IMR-90 (cell line): ENCODE data around the gene ENTPD1. TPM values are rescaled to one million over a fixed set of nuclear protein-coding genes. Genes with fewer than 3 reads are reported as not detected.

Experiments used
- ATAC-seq: fragments of 200-7000 bp; cut with Tn5 transposase; 2 replicates; pipeline ENCODE4 v1.9.1; 2020; ENCODE audit warnings: low read depth, mild to moderate bottlenecking, moderate library complexity
- BruUV-seq: library from RNA; stranded (reverse); fragments of 400-500 nt; replicated peaks from 2 replicates; lab custom pipeline; 2021; lab: Mats Ljungman, UMichigan
- CTCF ChIA-PET: fragments of 300-600 bp; formaldehyde crosslinking; extraction: SDS; loops from one replicate; lab custom pipeline; 2021; ENCODE audit warnings: antibody characterized with exemption; lab: Yijun Ruan, JAX
- POLR2A ChIA-PET: fragments of 300-600 bp; sonication (Branson Sonifier 250); formaldehyde crosslinking; loops from one replicate; lab custom pipeline; 2022; ENCODE audit warnings: antibody characterized with exemption; ENCODE audit not compliant: unreplicated experiment; lab: Charles Lee
- DNase-seq: peaks from one replicate; pipeline ENCODE4 v3.0.0; 2013
- H2AFZ ChIP-seq: replicated peaks from 2 replicates; pipeline ENCODE3; 2013; ENCODE audit warnings: low read length, mild to moderate bottlenecking; ENCODE audit not compliant: poor library complexity
- H2AK5ac ChIP-seq: 2 replicates; pipeline ENCODE4 v1.6.1; 2013; ENCODE audit warnings: low read depth, low read length, inconsistent platforms
- H2AK9ac ChIP-seq: replicated peaks from 2 replicates; pipeline ENCODE3; 2013; ENCODE audit warnings: mild to moderate bottlenecking, low read depth, low read length, moderate library complexity; ENCODE audit not compliant: poor library complexity
- H2BK120ac ChIP-seq: 2 replicates; pipeline ENCODE4 v1.6.1; 2013; ENCODE audit warnings: low read depth, low read length, inconsistent platforms
- H2BK15ac ChIP-seq: 3 replicates; pipeline ENCODE4 v1.6.1; 2013; ENCODE audit warnings: low read depth, low read length, inconsistent platforms
- H2BK20ac ChIP-seq: 2 replicates; pipeline ENCODE4 v1.6.1; 2013; ENCODE audit warnings: low read depth, mild to moderate bottlenecking, inconsistent platforms, low read length, moderate library complexity
- H2BK5ac ChIP-seq: 2 replicates; pipeline ENCODE4 v1.6.1; 2013; ENCODE audit warnings: mild to moderate bottlenecking, low read depth, low read length, inconsistent platforms; ENCODE audit not compliant: poor library complexity, severe bottlenecking
- H3K14ac ChIP-seq: replicated peaks from 2 replicates; pipeline ENCODE4 v1.6.1; 2013; ENCODE audit warnings: low read depth, low read length, inconsistent platforms
- H3K18ac ChIP-seq: 2 replicates; pipeline ENCODE4 v1.6.1; 2013; ENCODE audit warnings: low read depth, low read length, control low read depth
- H3K23ac ChIP-seq: 2 replicates; pipeline ENCODE4 v1.6.1; 2013; ENCODE audit warnings: low read depth, low read length, inconsistent platforms
- H3K27ac ChIP-seq: 2 replicates; pipeline ENCODE4 v1.5.1; 2013; ENCODE audit warnings: mild to moderate bottlenecking, control low read depth, low read length; ENCODE audit not compliant: insufficient read depth
- H3K27me3 ChIP-seq: 2 replicates; pipeline ENCODE4 v1.6.1; 2013; ENCODE audit warnings: low read length; ENCODE audit not compliant: control insufficient read depth, insufficient read depth
- H3K36me3 ChIP-seq: 2 replicates; pipeline ENCODE4 v1.6.1; 2013; ENCODE audit warnings: low read length, mixed read lengths; ENCODE audit not compliant: control insufficient read depth, insufficient read depth
- H3K4ac ChIP-seq: 2 replicates; pipeline ENCODE4 v1.6.1; 2013; ENCODE audit warnings: low read depth, low read length, inconsistent platforms
- H3K4me1 ChIP-seq: 2 replicates; pipeline ENCODE4 v1.6.1; 2013; ENCODE audit warnings: low read length, mixed read lengths; ENCODE audit not compliant: control insufficient read depth, insufficient read depth
- H3K4me2 ChIP-seq: 2 replicates; pipeline ENCODE4 v1.6.1; 2013; ENCODE audit warnings: low read depth, mild to moderate bottlenecking, control low read depth, low read length, moderate library complexity
- H3K4me3 ChIP-seq: 2 replicates; pipeline ENCODE4 v1.5.1; 2013; ENCODE audit warnings: low read depth, mild to moderate bottlenecking, control low read depth, low read length, moderate library complexity; ENCODE audit not compliant: insufficient read depth
- H3K56ac ChIP-seq: 2 replicates; pipeline ENCODE4 v1.6.1; 2013; ENCODE audit warnings: low read length, inconsistent platforms; ENCODE audit not compliant: insufficient read depth; ENCODE audit errors: extremely low read depth
- H3K79me1 ChIP-seq, 2 experiments: 2 replicates each; pipeline ENCODE4 v1.6.1; 2013; ENCODE audit warnings: low read length in 2 of 2, inconsistent platforms in 1 of 2, low read depth in 1 of 2
- H3K9ac ChIP-seq: 2 replicates; pipeline ENCODE4 v1.6.1; 2013; ENCODE audit warnings: low read depth, low read length, control low read depth
- H3K9me1 ChIP-seq: 2 replicates; pipeline ENCODE4 v1.6.1; 2013; ENCODE audit warnings: low read length, inconsistent platforms; ENCODE audit not compliant: insufficient read depth
- H3K9me3 ChIP-seq: 2 replicates; pipeline ENCODE4 v1.6.1; 2013; ENCODE audit warnings: low read length; ENCODE audit not compliant: control insufficient read depth, insufficient read depth
- H4K20me1 ChIP-seq: 2 replicates; pipeline ENCODE4 v1.6.1; 2013; ENCODE audit warnings: low read length, inconsistent platforms; ENCODE audit not compliant: insufficient read depth
- H4K5ac ChIP-seq: 2 replicates; pipeline ENCODE4 v1.6.1; 2013; ENCODE audit warnings: mild to moderate bottlenecking, low read depth, low read length, control low read depth
- H4K8ac ChIP-seq, 2 experiments: 2 replicates each; pipeline ENCODE4 v1.6.1; 2013; ENCODE audit warnings: low read depth in 2 of 2, low read length in 2 of 2, control low read depth in 1 of 2, inconsistent platforms in 1 of 2
- H4K91ac ChIP-seq: 2 replicates; pipeline ENCODE4 v1.6.1; 2013; ENCODE audit warnings: low read depth, low read length, inconsistent platforms; ENCODE audit not compliant: insufficient read depth
- BHLHE40 ChIP-seq: fragments of 150-350 bp; IDR thresholded peaks from 2 replicates; pipeline ENCODE4 v1.6.1; 2016; ENCODE audit warnings: mild to moderate bottlenecking, low read depth, low read length
- CHD1 ChIP-seq: IDR thresholded peaks from 2 replicates; pipeline ENCODE4 v1.6.1; 2012; ENCODE audit warnings: low read depth, low read length, improper control_type of control experiment
- FOS ChIP-seq: fragments of 150-350 bp; IDR thresholded peaks from 2 replicates; pipeline ENCODE4 v1.6.1; 2016; ENCODE audit warnings: low read depth, low read length
- MAFK ChIP-seq: IDR thresholded peaks from 2 replicates; pipeline ENCODE4 v1.6.1; 2012; ENCODE audit warnings: low read depth, low read length, improper control_type of control experiment
- MAZ ChIP-seq: IDR thresholded peaks from 2 replicates; pipeline ENCODE4 v1.6.1; 2012; ENCODE audit warnings: low read depth, mild to moderate bottlenecking, low read length, improper control_type of control experiment, moderate library complexity, borderline replicate concordance
- NFE2L2 ChIP-seq: fragments of 150-350 bp; IDR thresholded peaks from 2 replicates; pipeline ENCODE4 v1.6.1; 2016; ENCODE audit warnings: low read depth, mild to moderate bottlenecking, low read length
- RAD21 ChIP-seq: IDR thresholded peaks from 2 replicates; pipeline ENCODE4 v1.6.1; 2012; ENCODE audit warnings: low read length, improper control_type of control experiment
- RFX5 ChIP-seq: IDR thresholded peaks from 2 replicates; pipeline ENCODE4 v1.8.0; 2012; ENCODE audit warnings: low read depth, mild to moderate bottlenecking, low read length, moderate library complexity
- WGBS, 2 experiments: methylation state at CpG; one replicate each; pipeline versions ENCODE4 v1.1.5 to v1.1.7; 2013; ENCODE audit warnings: missing lambda C conversion rate in 2 of 2; ENCODE audit not compliant: insufficient read length in 1 of 2; ENCODE audit errors: extremely low coverage in 2 of 2; 5-methylcytosine and 5-hydroxymethylcytosine counted together
- dilution Hi-C: fragments of 300-500 bp; cut with HindIII; formaldehyde crosslinking; loops from one replicate; pipeline ENCODE4 v1.14.3; 2018; ENCODE audit warnings: low sequenced_read_pairs; ENCODE audit not compliant: unreplicated experiment
- in situ Hi-C: fragments of 300-500 bp; cut with MboI; formaldehyde crosslinking; loops from 3 replicates; pipeline ENCODE4 v1.14.3; 2019; ENCODE audit warnings: low sequenced_read_pairs, inconsistent platforms, mixed read lengths
- intact Hi-C: fragments of 100-400 bp; cut with micrococcal nuclease; formaldehyde crosslinking; loops from 2 replicates; pipeline ENCODE4 v1.10.0; 2022
- polyA plus RNA-seq, 3 experiments: library from polyadenylated mRNA; depleted of rRNA; stranded (reverse); fragments of >200 nt; gene quantifications; 2 replicates each; pipeline ENCODE4 v1.2.3, GENCODE V29; 2012; ENCODE audit warnings: low replicate concordance in 1 of 3
- total RNA-seq: library from RNA; depleted of rRNA; stranded (reverse); fragments of >200 nt; gene quantifications from 2 replicates; pipeline ENCODE4 v1.2.3, GENCODE V29; 2012
- TF ChIP-seq, protein P1 (sequence below): fragments of 150-350 bp; IDR thresholded peaks from 2 replicates; pipeline ENCODE4 v1.6.1; 2016; ENCODE audit warnings: low read depth, mild to moderate bottlenecking, low read length, moderate library complexity, borderline replicate concordance

ENTPD1 gene
- total and polyA plus RNA-seq, 2 of the 4 experiments (the other 2 are of a cell fraction) = under 0.01 TPM; not detected in 1

DNA sequence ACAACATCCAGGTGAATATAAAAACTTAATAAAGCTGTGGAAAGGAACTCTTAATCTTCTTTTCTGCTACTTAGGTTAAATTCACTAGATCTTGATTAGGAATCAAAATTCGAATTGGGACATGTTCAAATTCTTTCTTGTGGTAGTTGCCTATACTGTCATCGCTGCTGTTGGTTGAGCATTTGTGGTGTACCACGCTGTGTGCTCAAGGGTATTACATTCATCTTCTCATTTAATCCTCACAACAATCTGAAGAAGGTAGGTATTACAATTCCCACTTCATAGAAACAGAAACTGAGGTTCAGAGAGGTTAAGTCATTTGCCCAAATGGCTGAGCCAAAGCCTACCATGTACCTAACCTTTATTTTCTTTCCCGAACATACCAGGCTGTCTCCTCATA, 111.9 kb downstream of the ENTPD1 start:
- no CpG with 5 or more reads among the region's 4 CpGs for WGBS, 2 experiments
- Histone ChIP-seq H3K4me2 (no peak overlapping the region), H2AK5ac (no peak overlapping the region), H3K4me1 (peaks cover 2% of the 10 kb centered on the region; the same call in 1 of the 2 replicates), H3K36me3 (0 out of 2 replicates have a peak, but pooled peaks cover 2% of the 10 kb centered on the region), H2AFZ (no peak overlapping the region), H2BK5ac (no peak overlapping the region), H4K20me1 (no peaks in the 10 kb centered on the region), H3K27ac (no peak overlapping the region), H3K9me3 (no peaks in the 10 kb centered on the region), H2AK9ac (no peak overlapping the region), H3K18ac (no peak overlapping the region), H4K5ac (no peak overlapping the region), H3K9ac (no peak overlapping the region), H2BK15ac (no peak overlapping the region), H3K4me3 (no peak overlapping the region), H3K9me1 (no peaks in the 10 kb centered on the region; the same call in 1 of the 2 replicates), H3K23ac (no peak overlapping the region), H4K8ac (no peak overlapping the region), H4K91ac (no peak overlapping the region), H3K79me1 (no peaks in the 10 kb centered on the region), H3K27me3 (no peaks in the 10 kb centered on the region), H3K14ac (no peak overlapping the region), H2BK20ac (no peak overlapping the region), H3K56ac (no peak overlapping the region), H2BK120ac (no peak overlapping the region), H3K4ac (no peak overlapping the region)
- no TSS peak for BruUV-seq
- ChIA-PET CTCF (interaction anchor here (0.6 kb wide), 1 partner anchor 174 kb away, joined by 3 read pairs; the partner anchor contains the start of gene TCTN3), POLR2A (no interaction called here)
- dilution Hi-C loops = no loop called here
- no peak for DNase-seq
- TF ChIP-seq, protein P1, sequence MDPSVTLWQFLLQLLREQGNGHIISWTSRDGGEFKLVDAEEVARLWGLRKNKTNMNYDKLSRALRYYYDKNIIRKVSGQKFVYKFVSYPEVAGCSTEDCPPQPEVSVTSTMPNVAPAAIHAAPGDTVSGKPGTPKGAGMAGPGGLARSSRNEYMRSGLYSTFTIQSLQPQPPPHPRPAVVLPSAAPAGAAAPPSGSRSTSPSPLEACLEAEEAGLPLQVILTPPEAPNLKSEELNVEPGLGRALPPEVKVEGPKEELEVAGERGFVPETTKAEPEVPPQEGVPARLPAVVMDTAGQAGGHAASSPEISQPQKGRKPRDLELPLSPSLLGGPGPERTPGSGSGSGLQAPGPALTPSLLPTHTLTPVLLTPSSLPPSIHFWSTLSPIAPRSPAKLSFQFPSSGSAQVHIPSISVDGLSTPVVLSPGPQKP = no peak
- no peak for TF ChIP-seq CHD1
- no peak for TF ChIP-seq MAFK
- TF ChIP-seq BHLHE40 = no peak
- no peak for TF ChIP-seq RFX5
- no peak for TF ChIP-seq NFE2L2
- no peak for TF ChIP-seq RAD21
- no peak for TF ChIP-seq FOS
- TF ChIP-seq MAZ = no peak
- intact Hi-C loops = loop anchor here (10.0 kb wide), 1 partner anchor 433 kb away; no protein-coding TSS in a partner anchor
- no peak for ATAC-seq
- in situ Hi-C loops = no loop called here
